Activated naive CD8-positive, alpha-beta T cell treated with anti-CD3 and anti-CD28 coated beads for 36 hours (primary cell): ENCODE measurements around the gene EMID1. TPM values are rescaled to one million over a fixed set of nuclear protein-coding genes. Genes with fewer than 3 reads are reported as not detected.

Source experiments
- DNase-seq: peaks from one replicate; pipeline ENCODE4 v3.0.0; 2021
- H3K27ac Mint-ChIP-seq: one replicate; pipeline ENCODE4 v1.8.0; 2022; ENCODE audit warnings: mild to moderate bottlenecking, moderate library complexity, mixed read lengths
- H3K27me3 Mint-ChIP-seq: one replicate; pipeline ENCODE4 v1.8.0; 2022; ENCODE audit warnings: mild to moderate bottlenecking, mixed read lengths
- H3K36me3 Mint-ChIP-seq: one replicate; pipeline ENCODE4 v1.8.0; 2021; ENCODE audit warnings: mild to moderate bottlenecking, mixed read lengths
- H3K4me1 Mint-ChIP-seq: one replicate; pipeline ENCODE4 v1.8.0; 2021; ENCODE audit warnings: mixed read lengths
- H3K4me3 Mint-ChIP-seq: one replicate; pipeline ENCODE4 v1.8.0; 2022; ENCODE audit warnings: mild to moderate bottlenecking, moderate library complexity, mixed read lengths
- H3K9me3 Mint-ChIP-seq: one replicate; pipeline ENCODE4 v1.8.0; 2022; ENCODE audit warnings: mixed read lengths
- total RNA-seq, 2 experiments: library from RNA; stranded (reverse); gene quantifications; one replicate each; pipeline ENCODE4 v1.2.3, GENCODE V29; 2021

The EMID1 gene
- total RNA-seq, 2 experiments from 2014 or later = not detected

- H3K36me3 Mint-ChIP-seq = peaks cover 36% of the 10 kb centered on the region
- no peaks in the 10 kb centered on the region for H3K4me1 Mint-ChIP-seq
- H3K9me3 Mint-ChIP-seq = no peaks in the 10 kb centered on the region
- no peak for DNase-seq
- no peak overlapping the region for H3K4me3 Mint-ChIP-seq
- no peak overlapping the region for H3K27ac Mint-ChIP-seq
- no peaks in the 10 kb centered on the region for H3K27me3 Mint-ChIP-seq
These were observed 92.9 kb downstream of the EMID1 start for GRCh38 chr22:29298641-29299040.

DNA sequence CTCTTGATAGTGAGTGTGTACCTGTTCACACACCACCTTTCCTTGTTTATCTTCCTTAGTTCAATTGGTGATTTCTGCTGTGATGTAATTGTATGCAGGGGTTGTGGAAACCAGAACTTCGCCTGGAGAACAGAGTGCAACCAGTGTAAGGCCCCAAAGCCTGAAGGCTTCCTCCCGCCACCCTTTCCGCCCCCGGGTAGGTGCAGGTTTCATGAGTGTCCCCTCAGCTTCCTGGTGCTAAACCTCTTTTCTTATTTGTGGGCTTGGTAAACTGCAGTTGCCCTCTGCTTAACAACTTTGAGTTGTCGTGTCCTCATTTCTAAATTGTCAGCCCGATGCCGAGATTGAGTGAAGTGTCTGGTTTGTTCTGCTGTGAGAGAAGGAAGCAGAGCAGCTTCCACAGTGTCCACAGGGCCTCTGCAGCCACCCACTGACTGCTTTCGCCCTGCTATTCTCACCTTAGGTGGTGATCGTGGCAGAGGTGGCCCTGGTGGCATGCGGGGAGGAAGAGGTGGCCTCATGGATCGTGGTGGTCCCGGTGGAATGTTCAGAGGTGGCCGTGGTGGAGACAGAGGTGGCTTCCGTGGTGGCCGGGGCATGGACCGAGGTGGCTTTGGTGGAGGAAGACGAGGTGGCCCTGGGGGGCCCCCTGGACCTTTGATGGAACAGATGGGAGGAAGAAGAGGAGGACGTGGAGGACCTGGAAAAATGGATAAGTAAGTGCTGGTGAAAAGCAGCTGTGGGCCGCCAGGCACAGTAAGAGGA is 93.6 kb downstream of the EMID1 start:
- Mint-ChIP-seq H3K9me3 (no peaks in the 10 kb centered on the region), H3K27ac (peak overlapping the region; percentile 25), H3K4me1 (no peaks in the 10 kb centered on the region), H3K4me3 (no peak overlapping the region), H3K36me3 (peaks cover 33% of the 10 kb centered on the region), H3K27me3 (no peaks in the 10 kb centered on the region)
- DNase-seq = no peak

DNA sequence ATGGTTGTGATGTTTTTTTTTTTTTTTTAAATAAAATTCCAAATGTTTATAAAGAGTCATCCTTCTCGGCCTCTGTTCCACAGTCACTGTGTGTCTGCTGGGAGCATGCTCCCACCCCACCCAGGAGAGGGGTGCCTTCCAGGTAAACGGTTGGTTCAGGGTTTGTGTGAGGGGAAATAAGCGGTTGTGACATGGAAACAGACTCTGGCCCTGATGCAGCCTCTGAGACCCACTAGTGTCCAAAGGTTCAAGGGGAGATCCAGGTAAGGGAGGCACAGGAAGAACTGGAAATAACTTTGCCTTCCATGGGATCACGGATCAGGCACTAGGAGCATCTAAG is 94.7 kb downstream of the EMID1 start:
- peaks cover 33% of the 10 kb centered on the region for H3K36me3 Mint-ChIP-seq
- no peak overlapping the region for H3K4me3 Mint-ChIP-seq
- H3K9me3 Mint-ChIP-seq = no peaks in the 10 kb centered on the region
- H3K4me1 Mint-ChIP-seq = no peaks in the 10 kb centered on the region
- no peak for DNase-seq
- peak overlapping the region; percentile 51 for H3K27ac Mint-ChIP-seq
- H3K27me3 Mint-ChIP-seq = peaks cover 7% of the 10 kb centered on the region

DNA sequence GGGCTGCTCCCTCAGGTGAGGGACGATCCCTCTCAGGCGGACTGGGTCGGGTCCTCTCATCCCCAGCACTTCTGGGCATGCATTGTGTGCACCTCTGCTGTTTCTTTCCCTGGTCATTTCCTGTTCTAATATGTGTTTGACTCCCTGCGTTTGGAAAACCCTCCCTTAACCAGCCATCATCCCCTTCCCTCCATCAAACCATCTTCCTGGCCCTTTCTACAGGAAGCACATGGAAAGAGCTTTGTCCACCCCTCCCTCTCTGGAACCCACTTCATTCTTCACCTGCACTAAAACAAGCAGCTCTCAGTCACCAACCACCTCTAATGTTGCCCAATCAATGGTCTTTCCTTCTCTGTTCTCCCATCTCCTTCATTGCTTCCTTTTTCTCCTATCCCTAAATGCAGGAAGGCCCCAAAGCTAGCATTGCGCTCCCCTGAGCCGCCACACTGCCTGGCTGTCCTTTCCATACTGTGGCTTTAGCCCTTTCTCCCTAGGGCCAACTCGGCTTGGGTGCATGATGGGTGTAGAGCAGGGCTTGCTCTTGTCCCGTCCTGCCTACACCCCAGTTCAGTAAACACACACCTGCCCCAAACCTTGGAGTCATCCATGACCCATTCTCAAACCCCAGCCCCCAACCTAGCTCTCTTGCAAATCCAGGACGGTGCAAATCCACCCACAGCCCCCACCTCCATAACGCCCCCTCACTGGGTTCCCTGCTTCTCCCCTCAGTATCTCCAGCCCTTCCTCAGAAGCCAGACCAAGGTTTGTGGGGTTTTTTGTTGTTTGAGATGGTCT is 95.3 kb downstream of the EMID1 start:
- peaks cover 12% of the 10 kb centered on the region for H3K27me3 Mint-ChIP-seq
- H3K9me3 Mint-ChIP-seq = no peaks in the 10 kb centered on the region
- H3K27ac Mint-ChIP-seq = peak overlapping the region; percentile 12
- H3K4me1 Mint-ChIP-seq = peaks cover 1% of the 10 kb centered on the region
- DNase-seq = no peak
- H3K36me3 Mint-ChIP-seq = peaks cover 30% of the 10 kb centered on the region
- no peak overlapping the region for H3K4me3 Mint-ChIP-seq

GRCh38 chr22:29301716-29302401 is 96.2 kb downstream of the EMID1 start:
- peaks cover 30% of the 10 kb centered on the region for H3K36me3 Mint-ChIP-seq
- H3K4me3 Mint-ChIP-seq = no peak overlapping the region
- H3K27ac Mint-ChIP-seq = peak overlapping the region; percentile 34
- peaks cover 5% of the 10 kb centered on the region for H3K4me1 Mint-ChIP-seq
- H3K27me3 Mint-ChIP-seq = peaks cover 17% of the 10 kb centered on the region
- DNase-seq = no peak
- H3K9me3 Mint-ChIP-seq = no peaks in the 10 kb centered on the region

- H3K27me3 Mint-ChIP-seq = peaks cover 17% of the 10 kb centered on the region
- H3K9me3 Mint-ChIP-seq = no peaks in the 10 kb centered on the region
- peak overlapping the region; percentile 34 for H3K27ac Mint-ChIP-seq
- H3K4me1 Mint-ChIP-seq = peaks cover 6% of the 10 kb centered on the region
- H3K36me3 Mint-ChIP-seq = peaks cover 26% of the 10 kb centered on the region
- DNase-seq = no peak
- no peak overlapping the region for H3K4me3 Mint-ChIP-seq
These were observed 96.6 kb downstream of the EMID1 start for GRCh38 chr22:29302402-29302680.

DNA sequence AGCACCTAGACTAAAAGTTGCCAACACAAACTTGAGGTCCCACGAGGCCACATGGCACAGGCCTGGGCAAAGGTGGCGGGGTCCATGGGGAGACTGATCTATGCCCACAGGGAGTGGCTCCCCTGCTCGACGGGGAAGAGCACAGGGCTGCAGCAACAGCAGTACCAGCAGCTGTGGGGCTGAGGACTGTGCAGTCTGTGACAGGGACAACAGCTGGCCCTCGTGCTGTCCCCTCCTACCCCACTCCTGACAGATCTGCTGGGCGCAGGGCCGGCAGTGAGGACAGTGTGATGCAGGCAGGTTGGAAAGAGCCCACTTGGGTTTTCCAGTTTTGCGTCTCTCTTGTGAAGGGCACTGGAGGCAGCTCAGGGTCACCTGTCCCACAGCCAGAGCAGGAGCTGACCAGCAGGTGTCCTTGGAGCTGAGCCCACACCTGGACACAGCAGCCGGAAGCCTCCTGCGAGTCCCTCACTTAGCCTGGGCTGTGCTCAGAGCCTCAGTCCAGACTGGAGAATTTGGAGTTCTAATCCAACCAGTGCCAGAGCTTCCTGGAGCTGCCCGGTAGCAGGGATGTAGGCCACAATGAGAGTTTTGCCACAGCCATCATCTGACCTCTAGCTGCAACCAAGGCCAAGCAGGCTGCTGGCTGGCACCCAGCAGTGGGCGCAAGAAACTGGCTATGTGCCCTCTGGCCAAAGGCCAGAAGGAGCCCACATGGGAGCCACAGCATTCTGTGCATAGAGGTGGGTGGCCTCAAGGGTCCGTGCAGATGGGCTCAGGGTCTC is 97.2 kb downstream of the EMID1 start:
- H3K4me1 Mint-ChIP-seq = peaks cover 9% of the 10 kb centered on the region
- H3K4me3 Mint-ChIP-seq = no peak overlapping the region
- H3K9me3 Mint-ChIP-seq = no peaks in the 10 kb centered on the region
- H3K36me3 Mint-ChIP-seq = peaks cover 21% of the 10 kb centered on the region
- no peak for DNase-seq
- peaks cover 17% of the 10 kb centered on the region for H3K27me3 Mint-ChIP-seq
- no peak overlapping the region for H3K27ac Mint-ChIP-seq

- H3K27ac Mint-ChIP-seq = no peak overlapping the region
- peak overlapping the region; percentile 62 for H3K4me3 Mint-ChIP-seq
- peaks cover 17% of the 10 kb centered on the region for H3K4me1 Mint-ChIP-seq
- peaks cover 4% of the 10 kb centered on the region for H3K36me3 Mint-ChIP-seq
- peaks cover 17% of the 10 kb centered on the region for H3K27me3 Mint-ChIP-seq
- H3K9me3 Mint-ChIP-seq = no peaks in the 10 kb centered on the region
- no peak for DNase-seq
These were observed 100.1 kb downstream of the EMID1 start for GRCh38 chr22:29305836-29306174.

DNA sequence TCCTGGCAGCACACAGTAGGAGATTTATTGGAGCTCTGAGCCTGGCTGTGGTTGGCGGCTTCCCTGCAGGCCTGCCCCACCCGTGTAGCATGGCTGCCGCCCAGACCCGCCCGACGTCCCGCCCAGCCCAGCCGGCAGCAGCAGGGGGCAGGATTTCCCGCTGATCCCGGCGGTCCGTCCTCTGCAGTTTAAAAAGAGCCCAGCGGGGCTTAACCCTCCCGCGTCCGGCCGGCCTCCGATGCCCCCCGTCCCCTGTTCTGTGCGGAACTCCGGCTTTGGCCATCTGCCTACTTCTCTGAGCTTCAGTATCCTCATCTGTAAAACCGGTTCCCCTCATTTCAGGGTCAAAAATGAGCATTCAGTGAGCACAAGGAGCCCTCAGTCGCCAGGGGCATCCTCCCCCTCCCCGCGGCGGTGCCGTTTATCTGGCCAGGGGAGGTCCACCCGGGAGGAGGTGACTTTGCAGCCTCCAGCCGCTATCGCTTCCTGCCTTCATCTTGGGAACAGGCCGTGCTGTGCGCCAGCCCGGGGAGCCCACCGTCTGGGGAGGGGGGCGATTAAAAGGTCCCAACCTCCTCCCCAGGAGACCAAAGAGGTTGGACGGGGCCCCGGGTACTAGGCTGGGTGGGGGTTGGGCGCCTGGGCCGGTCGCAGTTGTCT is 100.6 kb downstream of the EMID1 start, which contains the start of gene GAS2L1:
GAS2L1 (plus strand) TSS at position 476 of the 660 bp plus-strand sequence. CDS start 1,456 bp downstream, outside the sequence.
- Mint-ChIP-seq H3K36me3 (no peaks in the 10 kb centered on the region), H3K9me3 (no peaks in the 10 kb centered on the region), H3K27me3 (peaks cover 17% of the 10 kb centered on the region), H3K4me3 (peak within 1 kb of the TSS; percentile 63), H3K4me1 (peaks cover 21% of the 10 kb centered on the region), H3K27ac (no peak within 1 kb of the TSS)
- DNase-seq = peak; percentile 65

- Mint-ChIP-seq H3K27ac (no peak overlapping the region), H3K9me3 (no peaks in the 10 kb centered on the region), H3K4me1 (peaks cover 21% of the 10 kb centered on the region), H3K27me3 (peaks cover 19% of the 10 kb centered on the region), H3K36me3 (no peaks in the 10 kb centered on the region), H3K4me3 (peak overlapping the region; percentile 63)
- DNase-seq = no peak
These were observed 101.3 kb downstream of the EMID1 start for GRCh38 chr22:29306835-29307595.

DNA sequence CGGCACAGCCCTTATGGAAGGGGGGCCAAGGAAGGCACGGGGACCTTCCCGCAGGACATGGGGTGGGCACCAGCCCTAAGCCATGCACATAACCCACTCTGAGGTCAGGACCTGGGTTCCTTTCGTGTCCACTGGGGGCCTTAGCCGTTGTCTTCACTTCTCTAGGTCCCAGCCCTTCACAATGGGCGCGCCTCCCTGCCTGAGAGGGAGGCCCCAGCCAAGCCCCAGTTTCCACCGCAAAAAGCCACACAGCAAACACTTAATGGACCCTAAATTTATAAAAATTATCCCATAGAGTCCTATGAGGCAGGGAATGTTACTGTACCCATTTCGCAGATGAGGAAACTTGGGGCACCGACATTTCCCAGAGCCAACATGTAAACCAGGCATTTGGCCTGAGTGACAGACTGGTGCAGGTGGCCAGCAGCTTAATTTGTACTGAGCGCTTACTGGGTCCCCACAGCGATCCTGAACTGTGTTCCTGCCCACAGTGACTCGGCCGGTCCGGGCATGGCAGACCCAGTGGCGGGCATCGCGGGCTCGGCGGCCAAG is 102.0 kb downstream of the EMID1 start:
- no peaks in the 10 kb centered on the region for H3K9me3 Mint-ChIP-seq
- H3K27ac Mint-ChIP-seq = no peak overlapping the region
- no peaks in the 10 kb centered on the region for H3K36me3 Mint-ChIP-seq
- DNase-seq = no peak
- H3K4me1 Mint-ChIP-seq = peaks cover 21% of the 10 kb centered on the region
- peak overlapping the region; percentile 63 for H3K4me3 Mint-ChIP-seq
- peaks cover 25% of the 10 kb centered on the region for H3K27me3 Mint-ChIP-seq

DNA sequence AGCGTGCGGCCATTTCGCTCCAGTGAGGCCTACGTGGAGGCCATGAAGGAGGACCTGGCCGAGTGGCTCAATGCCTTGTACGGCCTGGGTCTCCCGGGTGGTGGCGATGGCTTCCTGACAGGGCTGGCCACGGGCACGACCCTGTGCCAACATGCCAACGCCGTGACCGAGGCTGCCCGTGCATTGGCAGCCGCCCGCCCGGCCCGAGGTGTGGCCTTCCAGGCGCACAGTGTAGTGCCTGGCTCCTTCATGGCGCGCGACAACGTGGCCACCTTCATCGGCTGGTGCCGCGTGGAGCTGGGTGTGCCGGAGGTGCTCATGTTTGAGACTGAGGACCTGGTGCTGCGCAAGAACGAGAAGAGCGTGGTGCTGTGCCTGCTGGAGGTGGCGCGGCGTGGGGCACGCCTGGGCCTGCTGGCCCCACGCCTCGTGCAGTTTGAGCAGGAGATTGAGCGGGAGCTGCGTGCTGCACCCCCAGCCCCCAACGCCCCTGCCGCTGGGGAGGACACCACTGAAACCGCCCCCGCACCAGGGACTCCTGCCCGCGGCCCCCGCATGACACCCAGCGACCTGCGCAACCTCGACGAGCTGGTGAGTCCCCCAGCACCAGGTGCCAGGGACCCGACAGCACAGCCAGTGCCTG is 102.6 kb downstream of the EMID1 start:
- Mint-ChIP-seq H3K9me3 (no peaks in the 10 kb centered on the region), H3K27ac (no peak overlapping the region), H3K4me3 (no peak overlapping the region), H3K36me3 (no peaks in the 10 kb centered on the region), H3K27me3 (peaks cover 31% of the 10 kb centered on the region), H3K4me1 (peaks cover 23% of the 10 kb centered on the region)
- no peak for DNase-seq

GRCh38 chr22:29308791-29309262 is 103.1 kb downstream of the EMID1 start:
- H3K27ac Mint-ChIP-seq = no peak overlapping the region
- DNase-seq = peak; percentile 54
- no peaks in the 10 kb centered on the region for H3K9me3 Mint-ChIP-seq
- H3K27me3 Mint-ChIP-seq = peaks cover 37% of the 10 kb centered on the region
- peaks cover 27% of the 10 kb centered on the region for H3K4me1 Mint-ChIP-seq
- no peak overlapping the region for H3K4me3 Mint-ChIP-seq
- H3K36me3 Mint-ChIP-seq = no peaks in the 10 kb centered on the region
